ENCODE results near the gene ZNF202.

The ZNF202 gene

GRCh38 chr11:123740787-123741158 is 687 bp downstream of the ZNF202 start:
- H3K9ac ChIP-seq (ENCODE audit: low read length) = peak overlapping the region; percentile 83
- H3K9me3 ChIP-seq (ENCODE audit: low read length) = no peaks in the 10 kb centered on the region
- no peaks in the 10 kb centered on the region for H4K20me1 ChIP-seq (ENCODE audit: insufficient read depth, low read length)
- no peak overlapping the region for H3K27ac ChIP-seq (ENCODE audit: low read depth, low read length, poor library complexity, severe bottlenecking)
- H3K27me3 ChIP-seq (ENCODE audit: insufficient read depth, low read length) = no peaks in the 10 kb centered on the region
- H3K9me2 ChIP-seq (ENCODE audit: low read depth, low read length) = no peaks in the 10 kb centered on the region
- TF ChIP-seq EZH2 (IDR thresholded peaks at IDR 0.05; ENCODE audit: borderline replicate concordance, low read length) (no peak), CTCF (IDR thresholded peaks at IDR 0.05; ENCODE audit: low read length) (no peak)
- peak overlapping the region; percentile 99 for H3K4me2 ChIP-seq (ENCODE audit: low read length)
- H3F3A ChIP-seq (ENCODE audit: insufficient read depth, low read length) = no peaks in the 10 kb centered on the region
- peak overlapping the region; percentile 73 for H3K4me3 ChIP-seq (ENCODE audit: low read depth, low read length, poor library complexity, severe bottlenecking)
- H3K79me2 ChIP-seq (ENCODE audit: insufficient read depth, low read length) = peaks cover 8% of the 10 kb centered on the region; the same call in 1 of the 2 replicates
- H3K4me1 ChIP-seq (ENCODE audit: insufficient read depth, low read length, severe bottlenecking) = peaks cover 20% of the 10 kb centered on the region
- no peak overlapping the region for H2AFZ ChIP-seq (ENCODE audit: low read length)
- peaks cover 38% of the 10 kb centered on the region for H3K36me3 ChIP-seq (ENCODE audit: insufficient read depth, low read length)

GRCh38 chr11:123738374-123738773 is 3.1 kb downstream of the ZNF202 start:
- H3K4me3 ChIP-seq (ENCODE audit: low read depth, low read length, poor library complexity, severe bottlenecking) = no peak overlapping the region
- no peak overlapping the region for H2AFZ ChIP-seq (ENCODE audit: low read length)
- H3K4me1 ChIP-seq (ENCODE audit: insufficient read depth, low read length, severe bottlenecking) = peaks cover 20% of the 10 kb centered on the region
- H3K9ac ChIP-seq (ENCODE audit: low read length) = no peak overlapping the region
- peaks cover 8% of the 10 kb centered on the region; the same call in 1 of the 2 replicates for H3K79me2 ChIP-seq (ENCODE audit: insufficient read depth, low read length)
- H4K20me1 ChIP-seq (ENCODE audit: insufficient read depth, low read length) = no peaks in the 10 kb centered on the region
- peaks cover 60% of the 10 kb centered on the region for H3K36me3 ChIP-seq (ENCODE audit: insufficient read depth, low read length)
- H3K9me2 ChIP-seq (ENCODE audit: low read depth, low read length) = no peaks in the 10 kb centered on the region
- no peak overlapping the region for H3K27ac ChIP-seq (ENCODE audit: low read depth, low read length, poor library complexity, severe bottlenecking)
- no peak for TF ChIP-seq CTCF (IDR thresholded peaks at IDR 0.05; ENCODE audit: low read length)
- no peaks in the 10 kb centered on the region for H3K27me3 ChIP-seq (ENCODE audit: insufficient read depth, low read length)
- no peak overlapping the region for H3K4me2 ChIP-seq (ENCODE audit: low read length)
- H3F3A ChIP-seq (ENCODE audit: insufficient read depth, low read length) = no peaks in the 10 kb centered on the region
- H3K9me3 ChIP-seq (ENCODE audit: low read length) = no peaks in the 10 kb centered on the region

GRCh38 chr11:123736769-123737168 is 4.7 kb downstream of the ZNF202 start:
- H3K79me2 ChIP-seq (ENCODE audit: insufficient read depth, low read length) = peaks cover 8% of the 10 kb centered on the region; the same call in 1 of the 2 replicates
- peaks cover 14% of the 10 kb centered on the region for H3K4me1 ChIP-seq (ENCODE audit: insufficient read depth, low read length, severe bottlenecking)
- TF ChIP-seq CTCF (IDR thresholded peaks at IDR 0.05; ENCODE audit: low read length) (no peak), EZH2 (IDR thresholded peaks at IDR 0.05; ENCODE audit: borderline replicate concordance, low read length) (no peak)
- no peak overlapping the region for H3K27ac ChIP-seq (ENCODE audit: low read depth, low read length, poor library complexity, severe bottlenecking)
- H2AFZ ChIP-seq (ENCODE audit: low read length) = no peak overlapping the region
- no peaks in the 10 kb centered on the region for H3K27me3 ChIP-seq (ENCODE audit: insufficient read depth, low read length)
- H3F3A ChIP-seq (ENCODE audit: insufficient read depth, low read length) = no peaks in the 10 kb centered on the region
- H4K20me1 ChIP-seq (ENCODE audit: insufficient read depth, low read length) = no peaks in the 10 kb centered on the region
- H3K4me3 ChIP-seq (ENCODE audit: low read depth, low read length, poor library complexity, severe bottlenecking) = no peak overlapping the region
- H3K9me2 ChIP-seq (ENCODE audit: low read depth, low read length) = no peaks in the 10 kb centered on the region
- H3K9ac ChIP-seq (ENCODE audit: low read length) = no peak overlapping the region
- peaks cover 68% of the 10 kb centered on the region for H3K36me3 ChIP-seq (ENCODE audit: insufficient read depth, low read length)
- H3K4me2 ChIP-seq (ENCODE audit: low read length) = no peak overlapping the region
- H3K9me3 ChIP-seq (ENCODE audit: low read length) = no peaks in the 10 kb centered on the region
